NCI-H2227 (cell line): ENCODE results near the gene C6orf89.

ENCODE experiments used
- DNase-seq: peaks from one replicate; lab custom pipeline; 2025; ENCODE audit not compliant: unreplicated experiment; lab: John Stamatoyannopoulos, UW

Gene C6orf89

DNA sequence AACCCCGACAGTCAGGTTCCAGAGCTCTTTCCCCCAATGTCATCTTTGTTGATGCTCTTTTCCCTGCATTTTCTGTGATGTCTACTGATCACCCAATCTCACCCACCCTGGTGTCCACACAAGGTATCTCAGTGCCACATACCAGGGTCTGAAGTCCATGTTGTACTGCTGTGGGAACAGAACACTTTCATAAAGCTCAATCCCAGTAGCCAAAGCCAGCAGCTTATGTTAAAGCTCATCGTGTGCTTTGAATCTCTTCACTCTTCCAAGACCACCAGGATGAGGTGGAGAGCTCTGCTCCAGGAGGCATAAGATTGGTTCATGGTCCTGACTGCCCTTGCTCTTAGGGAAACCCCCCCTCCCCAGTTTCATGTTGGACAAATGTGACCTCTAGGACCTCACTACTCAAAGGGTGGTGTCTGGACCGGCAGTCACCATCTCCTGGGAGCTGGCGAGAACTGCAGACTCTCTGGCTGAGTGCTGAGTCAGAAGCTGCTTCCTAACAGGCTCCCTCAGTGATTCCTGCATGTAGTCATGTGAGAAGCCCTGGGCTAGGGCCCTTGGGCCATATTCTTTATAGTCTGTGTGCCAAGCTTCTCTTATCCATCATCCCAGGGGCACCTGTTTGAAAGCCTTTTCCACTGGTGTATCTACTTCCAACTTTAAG, 33.1 kb upstream of the C6orf89 start:
- DNase-seq: no peak

DNA sequence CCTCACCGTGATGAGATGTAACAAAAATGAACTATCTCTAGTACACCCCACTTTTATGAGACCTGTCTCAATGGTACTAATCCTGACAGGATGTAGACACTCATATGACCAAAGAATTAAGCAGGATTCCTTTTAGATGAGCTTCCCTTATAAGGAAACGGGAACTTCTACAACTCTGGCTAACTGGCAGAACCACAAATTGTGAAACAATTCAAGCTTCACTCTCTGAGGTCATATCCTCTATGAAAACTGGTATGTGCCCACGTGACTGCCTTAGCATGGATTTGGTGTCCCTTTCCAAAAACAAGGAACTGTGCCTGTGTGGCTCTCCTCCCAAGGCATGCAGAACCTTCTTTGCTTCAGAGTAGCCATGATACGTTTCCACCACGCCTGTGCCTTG, 32.4 kb upstream of the C6orf89 start:
- no peak for DNase-seq

DNA sequence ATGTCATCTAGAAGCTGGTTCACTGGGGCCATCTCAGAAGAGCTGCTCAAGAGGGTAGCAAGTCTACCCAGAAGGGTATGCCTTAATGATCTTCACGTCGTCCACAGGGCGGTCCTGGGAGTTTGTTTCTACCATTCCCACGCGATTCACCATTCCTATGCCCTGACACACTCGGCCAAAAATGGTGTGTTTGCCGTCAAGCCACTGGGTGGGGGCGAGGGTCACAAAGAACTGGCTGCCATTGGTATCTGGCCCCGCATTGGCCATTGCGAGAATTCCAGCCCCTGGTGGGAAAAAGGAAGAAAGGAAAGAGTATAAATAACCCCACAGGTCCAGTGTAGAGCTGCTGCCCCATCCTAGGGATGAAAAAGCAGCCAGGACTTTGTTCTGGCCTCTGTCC, 30.0 kb upstream of the C6orf89 start:
- DNase-seq: no peak

DNA sequence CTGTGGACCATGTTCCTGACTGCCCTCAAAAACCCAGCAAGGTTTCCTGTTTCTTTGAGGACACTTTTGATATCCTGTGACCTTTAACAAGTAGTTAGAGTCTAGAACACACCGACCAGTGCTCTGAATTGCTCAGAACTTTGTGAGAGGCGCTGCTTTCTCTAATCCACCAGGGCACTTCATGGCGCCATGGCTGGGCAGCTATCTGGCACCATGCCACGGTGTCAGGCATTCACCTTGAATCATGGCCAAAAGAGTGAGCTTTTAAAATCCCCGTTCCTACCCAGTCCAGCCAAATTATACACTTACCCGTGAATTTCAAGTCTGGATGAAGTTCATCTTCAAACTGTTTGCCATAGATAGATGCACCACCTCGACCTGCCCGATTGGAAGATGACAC, 29.5 kb upstream of the C6orf89 start:
- no peak for DNase-seq

DNA sequence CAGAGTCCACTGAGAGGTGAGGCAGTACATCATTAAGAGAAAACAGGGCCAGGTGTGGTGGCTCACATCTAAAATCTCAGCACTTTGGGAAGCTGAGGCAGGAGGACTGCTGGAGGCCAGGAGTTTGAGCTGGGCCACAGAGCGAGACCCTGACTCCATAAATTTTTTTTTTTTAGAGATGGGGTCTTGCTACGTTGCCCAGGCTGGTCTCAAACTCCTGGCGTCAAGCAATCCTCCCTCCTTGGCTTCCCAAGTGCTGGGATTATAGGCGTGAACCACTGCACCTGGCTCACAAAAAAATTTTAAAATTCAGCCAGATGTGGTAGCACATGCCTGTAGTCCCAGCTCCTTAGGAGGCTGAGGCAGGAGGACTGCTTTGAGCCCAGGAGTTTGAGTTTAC, 28.4 kb upstream of the C6orf89 start:
- DNase-seq: no peak

DNA sequence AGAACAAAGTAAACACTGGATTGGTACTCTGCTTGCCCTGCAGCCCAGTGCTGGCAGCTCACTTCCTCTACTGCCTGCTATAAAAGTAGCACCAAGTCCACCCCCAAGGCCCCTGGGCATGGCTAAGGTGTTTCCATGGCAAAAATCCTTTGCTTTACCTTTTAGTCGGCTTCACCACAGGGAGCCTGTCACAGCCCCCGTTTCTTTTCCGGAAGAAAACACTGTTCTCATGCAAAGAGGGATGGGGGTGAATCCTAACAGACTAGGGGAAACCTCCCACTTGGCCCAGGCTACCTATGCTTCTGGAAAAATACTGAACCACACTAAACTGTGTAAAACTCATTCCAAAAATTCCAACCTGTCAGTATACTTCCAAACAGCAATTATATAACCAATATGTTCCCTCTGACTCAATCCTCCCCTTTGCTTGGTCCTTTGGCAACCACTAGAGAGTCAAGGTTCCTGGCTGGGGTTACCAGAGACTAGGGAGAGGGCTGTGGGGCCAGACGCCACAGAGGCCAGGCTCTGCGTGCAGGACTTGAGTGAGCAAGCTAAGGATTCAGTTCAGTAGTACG, 27.3 kb upstream of the C6orf89 start:
- DNase-seq: no peak

DNA sequence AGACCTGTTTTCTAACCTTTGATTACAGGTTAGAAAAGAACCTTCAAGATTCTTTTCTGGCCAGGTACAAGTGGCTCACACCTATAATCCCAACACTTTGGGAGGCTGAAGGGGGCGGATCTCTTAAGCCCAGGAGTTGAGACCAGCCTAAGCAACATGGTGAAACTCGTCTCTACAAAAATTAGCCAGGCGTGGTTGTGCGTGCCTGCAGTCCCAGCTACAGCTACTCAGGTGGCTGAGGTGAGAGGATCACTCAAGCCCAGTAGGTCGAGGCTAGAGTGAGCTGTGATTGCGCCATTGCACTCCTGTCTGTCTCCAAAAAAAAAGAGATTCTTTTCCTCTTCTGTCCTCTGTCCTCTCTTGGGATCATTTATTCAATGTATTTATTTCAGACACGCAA, 25.6 kb upstream of the C6orf89 start:
- DNase-seq: no peak

DNA sequence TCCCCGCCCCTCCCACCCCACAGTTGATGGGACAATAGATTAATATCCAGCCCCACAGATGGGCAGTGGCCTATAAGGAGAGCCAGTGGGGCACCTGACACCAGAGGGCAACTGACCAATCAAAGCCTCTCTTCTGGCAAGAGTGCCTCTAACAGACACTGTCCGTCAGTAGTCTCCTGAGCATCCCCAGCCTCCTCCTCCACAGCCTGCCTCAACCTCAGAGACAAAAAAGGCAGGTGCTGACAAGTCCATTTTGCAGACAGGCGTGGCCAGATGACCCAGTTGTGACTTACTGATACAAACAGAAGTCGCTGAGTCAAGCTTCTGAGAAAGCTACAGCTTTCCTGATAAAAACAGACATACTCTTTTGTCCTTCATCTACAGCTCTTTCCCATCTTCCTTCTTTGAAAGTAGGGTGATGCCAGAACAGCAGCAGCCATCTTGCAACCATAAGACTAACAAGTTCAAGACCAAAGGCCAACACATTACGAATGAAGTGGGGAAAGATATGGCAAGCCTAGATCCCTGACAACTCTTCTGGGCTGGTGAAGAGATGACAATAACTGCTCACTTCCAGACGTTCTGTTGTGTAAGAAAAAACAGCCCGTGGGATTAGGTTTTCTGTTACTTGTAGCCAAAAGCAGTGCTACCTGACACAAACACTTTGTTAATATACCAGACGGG, 23.4 kb upstream of the C6orf89 start:
- no peak for DNase-seq

- DNase-seq: no peak
These were observed 22.8 kb upstream of the C6orf89 start for GRCh38 chr6:36862848-36863382.

- no peak for DNase-seq
These were observed 21.8 kb upstream of the C6orf89 start for GRCh38 chr6:36863670-36864540.

- no peak for DNase-seq
These were observed 19.9 kb upstream of the C6orf89 start for GRCh38 chr6:36865835-36866234.

DNA sequence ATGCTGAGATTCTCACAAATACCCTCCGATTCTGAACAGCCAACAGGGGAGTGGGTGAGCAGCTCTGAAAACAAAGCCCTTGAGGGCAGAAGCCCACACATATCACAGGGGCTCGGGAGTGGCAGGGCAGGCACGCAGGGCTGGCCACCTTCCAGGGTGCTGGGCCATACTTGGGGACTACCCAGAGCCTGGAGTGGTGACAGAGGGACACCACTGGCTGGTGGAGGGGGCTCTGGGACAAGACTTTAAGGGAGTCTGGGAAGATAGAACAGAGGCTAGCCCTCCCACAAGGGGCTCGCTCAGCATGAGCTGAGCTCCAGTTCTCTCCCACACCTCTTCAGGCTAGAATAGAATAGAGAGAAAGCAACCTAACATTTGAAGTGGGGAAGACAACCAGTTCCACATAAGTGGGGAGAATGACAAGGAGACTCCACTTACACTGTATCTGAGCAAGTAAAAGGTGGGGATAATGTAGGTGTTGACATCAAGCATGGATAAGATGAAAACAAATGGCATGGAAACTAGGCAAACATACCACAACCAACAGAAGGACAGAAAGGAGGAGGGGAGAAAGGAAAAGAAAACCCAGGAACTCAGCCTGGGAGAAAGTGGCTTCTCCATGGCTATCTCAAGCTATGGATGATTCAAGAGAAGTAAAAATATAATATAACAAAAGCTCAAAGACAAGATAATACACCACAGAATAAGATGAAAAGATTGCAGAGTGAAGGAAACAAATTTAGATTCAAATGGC, 18.1 kb upstream of the C6orf89 start:
- no peak for DNase-seq

DNA sequence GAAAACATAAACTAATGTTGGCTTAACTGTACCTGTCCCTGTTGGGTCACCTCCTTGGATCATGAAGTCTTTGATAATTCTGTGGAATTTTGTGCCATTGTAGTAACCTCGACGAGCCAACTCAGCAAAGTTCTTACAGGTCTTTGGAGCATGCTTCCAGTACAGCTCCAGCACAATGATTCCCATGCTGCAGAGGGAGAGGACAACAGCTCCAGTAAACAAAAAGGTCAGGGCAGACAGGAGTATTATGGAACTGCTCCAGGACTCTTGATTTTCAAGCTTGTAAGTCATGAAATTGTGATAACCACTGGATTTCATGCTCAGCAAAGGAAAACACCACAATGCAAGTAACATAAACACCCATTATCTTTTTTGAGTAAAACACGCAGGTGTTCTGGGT, 14.1 kb upstream of the C6orf89 start:
- no peak for DNase-seq

- DNase-seq: no peak
These were observed 12.6 kb upstream of the C6orf89 start for GRCh38 chr6:36873115-36873514.

- DNase-seq: peak; percentile 29
These were observed 11.9 kb upstream of the C6orf89 start for GRCh38 chr6:36873612-36874442.

- DNase-seq: peak; percentile 97
These were observed 11.1 kb upstream of the C6orf89 start, which contains the start of gene PPIL1 for GRCh38 chr6:36874443-36875249. Gene PPIL1, minus strand, starts transcription at chr6:36874803. Its CDS starts 31 bp downstream, at chr6:36874772.

DNA sequence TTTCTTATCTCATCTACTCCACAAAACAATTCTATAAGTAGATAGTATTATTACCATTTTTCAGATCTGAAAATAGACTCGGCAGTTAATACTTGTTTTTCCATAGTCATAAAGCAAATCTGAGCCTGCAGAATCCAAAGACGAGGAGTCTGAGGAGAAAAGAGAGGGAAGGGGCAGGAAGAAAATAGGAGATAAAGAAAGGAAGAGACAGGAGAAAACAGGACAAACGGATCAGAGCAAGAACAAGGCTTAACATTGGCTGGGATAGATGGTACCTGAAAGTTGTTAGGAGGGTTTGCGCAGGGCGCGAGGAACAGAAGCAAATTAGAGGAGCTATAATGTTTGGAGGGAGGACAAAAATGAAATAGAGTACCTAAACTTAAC, 10.5 kb upstream of the C6orf89 start:
- DNase-seq: no peak

- DNase-seq: no peak
These were observed 1.1 kb upstream of the C6orf89 start for GRCh38 chr6:36884610-36885009.
